Measurements from ENCODE around the gene CD81.
"Not testable (repeated sequence)": the region's sequence is repeated elsewhere in the genome, so short reads cannot be mapped to it uniquely, and the experiment has no call there.

The CD81 gene

DNA sequence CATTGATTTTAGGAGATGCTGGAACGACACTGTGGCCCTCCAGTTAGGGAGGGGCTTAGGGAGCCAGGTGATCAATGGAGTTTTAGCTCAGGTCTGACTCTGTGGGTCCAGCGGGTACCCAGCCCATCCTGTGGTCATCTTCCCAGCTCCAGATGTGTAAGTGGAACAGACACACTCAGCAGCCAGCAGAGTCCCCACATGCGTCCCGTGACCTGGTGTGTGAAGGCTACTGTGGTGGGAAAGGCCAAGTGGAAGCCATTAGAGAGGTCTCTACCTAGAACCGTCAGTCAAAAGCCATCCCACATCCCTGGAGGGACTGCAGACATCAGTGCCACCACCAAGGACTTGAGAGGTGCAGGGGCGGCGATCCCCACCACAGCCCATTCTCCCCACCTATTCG is 19.9 kb upstream of the CD81 start:
- no peak for DNase-seq (ENCODE audit: low read depth in 2 of 2, low spot score in 1 of 2)

DNA sequence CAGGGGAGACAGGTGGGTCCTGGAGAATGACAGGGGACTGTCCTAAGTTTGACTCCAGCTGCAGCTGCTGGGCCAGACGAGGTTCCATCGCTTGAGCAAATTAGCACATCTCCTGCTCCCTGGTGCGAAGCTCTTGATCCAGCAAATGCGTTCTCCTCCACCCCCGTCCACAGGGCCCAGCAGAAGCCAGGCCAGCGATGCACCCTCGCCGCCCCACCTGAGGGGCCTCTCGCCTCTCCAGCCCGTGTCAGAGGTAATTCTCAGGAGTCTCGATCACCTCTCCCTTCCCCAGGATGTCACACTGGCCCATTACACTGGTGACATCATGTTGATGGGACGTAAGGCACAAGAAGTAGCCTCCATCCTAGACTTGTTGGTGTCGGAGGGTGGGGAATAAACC is 19.5 kb upstream of the CD81 start:
- DNase-seq (ENCODE audit: low read depth in 2 of 2, low spot score in 1 of 2): not testable (repeated sequence)

DNA sequence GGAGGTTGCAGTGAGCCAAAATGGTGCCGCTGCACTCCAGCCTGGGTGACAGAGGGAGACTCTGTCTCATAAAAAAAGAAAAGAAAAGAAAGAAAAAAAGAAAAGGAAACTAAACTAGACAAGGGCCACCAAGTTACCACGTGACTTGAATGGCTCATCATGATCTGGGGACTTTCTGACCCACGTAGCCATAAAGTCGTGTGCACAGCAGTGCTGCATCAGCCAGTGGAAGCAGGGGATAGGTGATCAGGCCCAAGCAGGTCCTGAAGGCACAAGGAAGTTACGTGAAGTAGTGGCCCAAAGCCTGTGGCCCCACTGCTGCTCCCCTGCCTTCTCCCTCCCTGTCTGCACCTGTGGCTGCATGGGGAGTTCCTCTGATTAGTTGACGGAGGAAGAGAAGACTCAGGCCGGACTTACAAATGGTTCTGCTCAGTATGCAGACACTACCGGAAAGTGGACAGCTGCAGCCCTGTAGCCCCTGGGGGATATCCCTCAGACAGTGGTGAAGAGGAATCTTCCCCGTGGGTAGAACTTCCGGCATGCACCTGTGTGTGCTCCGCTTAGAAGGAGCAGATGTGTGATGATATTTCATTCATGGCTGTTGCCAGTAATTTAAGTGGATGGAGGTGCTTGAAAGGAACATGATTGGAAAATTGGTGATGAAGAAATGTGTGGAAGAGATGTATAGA is 18.2 kb upstream of the CD81 start:
- no peak for DNase-seq (ENCODE audit: low read depth in 2 of 2, low spot score in 1 of 2)

DNA sequence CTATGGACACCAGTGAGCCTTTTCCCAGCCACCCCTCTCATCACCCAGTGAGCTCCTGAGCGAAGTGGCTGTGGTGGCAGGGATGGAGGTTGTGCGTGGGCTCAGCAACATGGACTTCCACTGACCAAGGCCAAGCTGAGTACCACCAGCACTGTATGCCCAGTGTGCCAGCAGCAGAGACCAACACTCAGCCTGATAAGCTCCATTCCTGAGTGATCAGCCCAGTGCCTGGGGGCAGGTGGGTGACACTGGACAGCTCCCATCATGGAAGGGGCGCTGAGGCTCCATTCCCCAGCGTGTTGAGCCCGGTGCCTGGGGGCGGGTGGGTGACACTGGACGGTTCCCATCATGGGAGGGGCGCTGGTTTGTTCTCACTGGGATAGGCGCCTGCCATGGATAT is 17.6 kb upstream of the CD81 start:
- no peak for DNase-seq (ENCODE audit: low read depth in 2 of 2, low spot score in 1 of 2)

DNA sequence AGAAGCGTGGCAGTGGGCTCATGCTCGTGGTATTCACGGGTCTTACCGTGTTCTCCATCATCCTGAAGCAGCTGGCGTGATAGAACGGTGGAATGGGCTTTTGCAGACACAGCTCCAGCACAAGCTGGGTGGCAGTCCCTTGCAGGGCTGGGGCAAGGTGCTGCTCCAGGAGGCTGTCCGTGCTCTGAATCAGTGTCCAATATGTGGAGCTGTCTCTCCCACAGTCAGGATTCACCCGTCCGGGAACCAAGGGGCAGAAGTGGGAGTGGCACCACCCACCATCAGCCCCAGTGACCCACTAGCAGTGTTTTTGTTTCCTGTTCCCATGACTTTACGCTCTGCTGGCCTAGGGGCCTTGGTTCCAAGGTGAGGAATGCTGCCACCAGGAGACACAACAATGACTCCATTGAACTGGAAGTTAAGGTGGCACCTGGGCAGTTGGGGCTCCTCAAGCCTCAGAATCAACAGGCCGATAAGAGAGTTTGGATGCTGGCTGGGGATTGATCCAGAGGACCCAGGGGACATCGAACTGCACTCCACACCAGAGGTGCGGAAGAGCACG is 16.9 kb upstream of the CD81 start:
- DNase-seq (ENCODE audit: low read depth in 2 of 2, low spot score in 1 of 2): no peak

DNA sequence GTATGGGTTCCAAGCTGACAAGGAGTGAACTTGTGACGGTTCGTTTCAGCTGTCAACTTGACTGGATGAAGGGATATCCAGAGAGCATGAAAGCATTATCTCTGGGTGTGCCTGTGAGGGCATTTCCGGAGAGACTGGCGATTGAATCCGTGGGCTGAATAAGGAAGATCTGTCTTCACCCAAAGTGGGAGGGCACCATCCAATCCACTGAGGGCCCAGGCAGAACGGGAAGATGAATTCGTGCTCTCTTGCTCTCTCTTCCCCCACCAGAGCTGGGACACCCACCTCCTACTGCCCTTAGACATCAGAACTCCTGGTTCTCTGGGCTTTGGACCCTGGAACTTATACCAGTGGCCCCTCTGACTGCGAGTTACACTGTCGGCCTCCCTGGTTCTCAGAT is 15.5 kb upstream of the CD81 start:
- DNase-seq (ENCODE audit: low read depth in 2 of 2, low spot score in 1 of 2): no peak

DNA sequence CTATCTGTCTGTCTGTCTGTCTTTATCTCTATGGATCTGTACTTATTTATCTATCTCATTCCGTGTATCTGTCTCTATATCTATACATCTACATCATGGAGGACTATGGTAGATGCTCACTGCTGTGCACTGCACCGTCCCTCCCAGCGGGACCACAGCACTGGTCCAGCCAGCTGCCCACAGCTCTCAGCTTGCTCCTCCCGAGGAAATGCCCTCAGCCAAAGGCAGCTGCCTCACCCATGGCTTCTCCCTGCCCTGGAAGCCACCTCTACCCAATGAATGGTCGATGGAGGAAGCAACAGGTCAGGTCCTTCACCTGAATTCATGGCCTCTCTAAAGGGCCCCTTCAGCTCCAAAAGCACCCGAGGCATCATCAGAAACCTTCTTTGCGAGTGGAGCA is 14.7 kb upstream of the CD81 start:
- no peak for DNase-seq (ENCODE audit: low read depth in 2 of 2, low spot score in 1 of 2)

DNA sequence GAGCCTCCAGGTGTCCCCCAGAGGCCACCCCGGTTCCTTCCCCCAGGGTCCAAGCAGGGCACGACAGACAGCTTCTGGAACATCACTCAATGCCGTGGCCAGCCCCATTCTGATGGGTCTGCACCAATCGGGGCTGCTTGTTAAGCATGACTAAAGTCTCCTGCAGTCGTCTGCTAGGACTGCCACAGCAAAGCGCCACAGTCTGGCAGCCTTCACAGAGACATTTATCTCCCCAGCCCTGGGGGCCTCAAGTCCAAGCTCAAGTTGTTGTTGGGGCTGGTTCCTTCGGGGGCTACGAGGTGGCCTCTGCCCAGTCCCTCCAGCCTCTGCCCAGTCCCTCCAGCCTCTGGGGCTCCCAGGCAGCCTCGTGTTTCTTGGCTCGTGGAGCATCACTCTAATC is 14.0 kb upstream of the CD81 start:
- DNase-seq (ENCODE audit: low read depth in 2 of 2, low spot score in 1 of 2): no peak

DNA sequence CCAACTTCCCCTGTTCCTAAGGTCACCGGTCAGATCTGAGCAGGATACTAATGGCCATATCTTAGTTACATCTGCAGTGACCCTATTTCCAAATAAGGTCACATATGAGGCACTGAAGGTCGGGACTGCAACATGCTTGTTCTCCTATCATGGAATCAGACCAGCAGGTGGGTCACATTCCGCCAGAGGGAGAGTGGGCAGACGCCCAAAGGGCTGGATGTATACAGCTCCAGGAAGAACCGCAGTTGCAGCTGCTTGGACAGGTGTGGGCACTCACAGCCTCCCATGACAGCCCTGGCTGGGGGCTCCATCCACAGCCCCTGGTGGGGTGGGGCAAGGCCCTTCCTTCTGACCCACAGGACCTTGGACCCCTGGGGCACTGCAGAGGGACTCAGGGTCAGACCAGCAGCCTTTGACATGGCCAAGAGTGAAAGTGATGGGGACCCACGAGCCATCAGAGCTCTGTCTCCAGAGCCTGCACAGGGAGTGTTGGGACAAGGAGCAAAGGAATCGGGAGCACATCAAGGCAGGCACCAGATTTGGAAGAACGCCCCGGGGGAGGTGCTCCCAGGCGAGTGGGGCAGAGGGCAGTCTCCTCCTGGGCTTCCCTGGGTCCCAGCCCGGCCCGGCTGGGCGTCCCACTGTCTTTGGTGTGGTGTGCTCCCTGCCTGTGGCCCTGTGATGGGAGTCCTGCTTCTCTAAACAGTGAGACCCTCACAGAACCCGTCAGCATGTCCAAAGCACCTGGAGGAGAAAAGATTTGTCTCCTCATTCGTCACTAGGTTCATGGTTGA is 13.3 kb upstream of the CD81 start:
- no peak for DNase-seq (ENCODE audit: low read depth in 2 of 2, low spot score in 1 of 2)

DNA sequence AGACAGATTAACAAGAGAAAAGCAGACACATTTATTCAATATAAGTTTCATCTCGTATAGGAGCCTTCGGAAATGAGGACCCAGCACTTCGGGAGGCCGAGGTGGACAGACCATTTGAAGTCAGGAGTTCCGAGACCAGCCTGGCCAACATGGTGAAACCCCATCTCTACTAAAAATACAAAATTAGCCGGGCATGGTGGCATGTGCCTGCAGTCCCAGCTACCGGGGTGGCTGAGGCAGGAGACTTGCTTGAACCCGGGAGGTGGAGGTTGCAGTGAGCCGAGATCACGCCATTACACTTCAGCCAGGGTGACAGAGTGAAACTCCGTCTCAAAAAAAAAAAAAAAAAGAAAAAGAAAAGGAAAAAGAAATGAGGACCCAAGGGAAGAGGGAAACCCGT is 12.7 kb upstream of the CD81 start:
- not testable (repeated sequence) for DNase-seq (ENCODE audit: low read depth in 2 of 2, low spot score in 1 of 2)

DNA sequence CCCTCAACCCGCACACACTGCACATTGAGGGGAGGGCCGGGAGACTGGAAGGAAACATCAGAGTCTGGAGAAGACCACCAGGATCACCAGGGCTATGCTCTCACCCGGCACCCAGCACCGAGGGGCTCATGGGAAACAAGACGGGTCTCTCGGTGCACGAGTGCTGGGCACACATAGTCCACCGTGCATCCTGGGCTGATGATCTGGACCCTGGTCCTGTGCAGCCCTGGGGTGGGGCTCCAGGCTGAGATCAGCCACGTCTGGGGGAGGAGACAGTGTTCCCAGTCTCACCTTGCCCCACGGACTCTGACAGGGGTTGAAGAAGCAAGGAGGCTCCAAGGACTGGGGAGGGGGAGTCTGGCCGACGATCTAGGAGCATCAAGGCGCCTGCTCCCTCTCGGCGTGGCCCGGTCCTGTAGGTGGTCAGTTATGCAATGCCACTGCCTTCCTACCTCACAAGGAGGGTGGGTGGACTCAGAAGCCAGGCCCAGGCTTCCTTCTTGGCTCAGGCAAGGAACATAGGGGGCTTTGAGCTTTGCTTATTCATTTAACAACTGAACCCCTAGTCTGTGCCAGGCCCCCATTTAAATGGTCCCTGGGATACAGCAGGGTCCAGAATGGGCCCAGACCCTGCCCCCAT is 11.4 kb upstream of the CD81 start:
- DNase-seq (ENCODE audit: low read depth in 2 of 2, low spot score in 1 of 2): no peak

DNA sequence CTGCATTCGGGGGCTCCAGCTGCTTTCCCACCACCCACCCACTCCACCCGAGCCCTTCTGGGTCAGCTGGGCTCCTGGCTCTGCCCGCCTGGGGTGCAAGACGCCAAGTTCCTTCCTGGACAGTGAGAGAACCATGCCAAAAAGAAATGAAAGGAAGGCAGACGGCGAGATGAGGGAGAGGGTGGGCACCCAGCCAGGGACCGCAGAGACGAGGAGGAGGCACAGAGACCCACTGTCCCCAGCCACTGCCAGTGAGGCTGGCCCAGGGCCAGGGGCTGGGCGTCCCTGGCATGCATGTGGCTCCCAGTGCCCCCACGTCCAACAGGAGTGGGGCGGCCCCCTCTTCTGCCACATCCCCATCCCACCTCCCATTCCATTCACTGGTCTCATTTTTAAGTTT is 10.8 kb upstream of the CD81 start:
- no peak for DNase-seq (ENCODE audit: low read depth in 2 of 2, low spot score in 1 of 2)

DNA sequence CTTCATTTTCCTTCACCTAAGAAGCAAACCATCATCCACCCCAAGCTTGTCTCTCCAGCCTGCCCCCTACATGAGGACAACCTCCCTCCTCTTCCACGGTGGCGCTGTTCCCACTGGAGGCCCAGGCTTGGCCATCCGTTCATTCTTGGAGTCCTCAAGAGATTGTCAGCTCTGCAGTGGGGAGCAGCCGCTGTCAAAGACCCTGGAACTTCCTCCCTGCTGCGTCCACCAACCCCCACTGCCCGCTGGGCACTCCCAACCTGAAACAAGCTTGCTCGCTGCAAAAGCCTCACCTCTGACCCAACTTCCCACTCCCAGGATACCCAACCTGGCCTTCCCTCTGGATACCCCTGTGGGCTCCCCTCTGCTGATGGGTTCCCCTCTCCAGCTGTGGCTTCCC is 10.4 kb upstream of the CD81 start:
- DNase-seq (ENCODE audit: low read depth in 2 of 2, low spot score in 1 of 2): no peak

DNA sequence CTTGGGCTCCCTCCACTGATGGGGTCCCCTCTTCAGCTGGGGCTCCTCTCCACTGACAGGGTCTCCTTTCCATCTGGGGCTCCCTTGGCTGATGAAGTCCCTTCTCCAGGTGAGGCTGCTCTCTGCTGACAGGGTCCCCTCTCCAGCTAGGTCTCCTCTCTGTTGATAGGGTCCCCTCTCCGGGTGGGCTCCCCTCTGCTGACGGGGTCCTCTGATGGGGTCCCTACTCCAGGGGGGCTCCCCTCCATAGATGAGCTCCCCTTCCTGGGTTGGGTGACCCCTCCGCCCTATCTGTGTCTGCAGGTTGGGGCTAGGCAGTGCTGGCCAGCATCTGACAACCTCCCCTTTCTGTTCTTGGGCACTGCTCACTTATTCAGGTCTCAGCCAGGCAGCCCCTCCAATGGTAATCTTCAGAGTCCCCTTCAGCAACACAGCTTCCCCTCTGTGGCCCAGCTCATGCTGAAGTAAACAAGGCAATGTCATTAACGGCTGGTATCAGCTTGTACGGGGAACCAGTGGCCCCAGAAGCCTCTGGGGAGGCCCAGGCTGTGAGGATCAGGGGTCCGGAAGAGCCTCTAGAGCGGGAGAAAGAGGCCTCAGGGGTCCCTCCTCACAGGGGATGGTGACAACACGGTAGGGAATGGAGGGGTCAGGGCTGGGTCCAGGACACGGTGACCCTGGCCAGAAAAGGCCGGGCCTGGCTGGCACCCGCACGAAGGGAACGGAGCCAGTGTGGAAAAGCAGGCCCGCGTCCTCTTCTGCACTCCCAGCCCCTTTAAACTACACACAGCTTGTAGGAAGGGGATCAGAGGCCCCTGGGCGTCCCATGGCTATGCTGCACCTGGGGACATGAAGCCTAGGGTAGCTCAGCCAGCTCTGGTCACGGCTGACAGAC is 9.6 kb upstream of the CD81 start:
- no peak for DNase-seq (ENCODE audit: low read depth in 2 of 2, low spot score in 1 of 2)

DNA sequence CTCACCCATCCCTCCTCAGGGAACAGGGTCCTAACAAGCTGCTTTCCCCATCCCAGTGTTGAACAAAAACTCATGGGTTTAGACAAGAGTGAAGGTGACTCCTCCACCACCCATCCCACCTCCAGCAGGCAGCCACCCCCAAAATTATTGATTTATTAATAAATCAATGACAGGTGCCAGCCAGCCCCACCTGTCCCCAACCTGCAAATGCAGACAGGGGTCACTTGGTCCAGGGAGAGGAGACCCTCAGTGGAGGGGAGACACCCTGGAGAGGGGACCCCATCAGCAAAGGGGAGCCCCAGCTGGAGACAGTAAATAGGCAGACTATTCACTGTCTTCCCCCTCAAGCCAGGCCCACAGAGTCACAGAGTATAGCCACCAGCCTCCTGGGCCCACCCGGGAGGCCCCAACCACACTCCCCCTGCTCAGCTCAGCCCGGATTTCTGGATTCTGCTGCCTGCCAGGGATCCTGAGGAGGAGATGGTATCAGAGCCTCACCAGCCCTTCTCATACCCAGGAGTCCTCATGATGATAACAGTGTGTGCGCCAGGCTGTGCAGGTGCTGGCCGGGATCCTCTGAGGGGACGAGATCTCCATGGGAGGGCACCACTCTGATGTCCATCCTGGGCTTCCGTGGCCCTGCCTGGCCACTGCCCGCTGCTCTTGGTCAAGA is 8.8 kb upstream of the CD81 start:
- DNase-seq (ENCODE audit: low read depth in 2 of 2, low spot score in 1 of 2): no peak

DNA sequence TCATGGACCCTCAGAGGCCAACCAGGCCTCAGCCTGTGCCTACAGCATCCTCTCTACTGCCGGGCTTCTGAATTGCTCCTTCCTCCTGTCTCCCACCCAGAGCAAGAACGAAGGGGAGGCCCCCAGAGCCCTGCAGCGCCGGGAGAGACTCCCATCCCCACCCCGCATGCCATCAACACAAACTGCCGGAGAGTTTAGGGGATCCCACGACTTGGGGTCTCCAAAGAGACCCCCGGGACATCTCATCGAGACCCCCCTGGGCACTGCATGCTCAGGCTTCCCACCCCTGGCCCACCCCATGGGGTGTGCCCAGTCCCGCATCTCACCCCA is 8.3 kb upstream of the CD81 start:
- DNase-seq (ENCODE audit: low read depth in 2 of 2, low spot score in 1 of 2): no peak

DNA sequence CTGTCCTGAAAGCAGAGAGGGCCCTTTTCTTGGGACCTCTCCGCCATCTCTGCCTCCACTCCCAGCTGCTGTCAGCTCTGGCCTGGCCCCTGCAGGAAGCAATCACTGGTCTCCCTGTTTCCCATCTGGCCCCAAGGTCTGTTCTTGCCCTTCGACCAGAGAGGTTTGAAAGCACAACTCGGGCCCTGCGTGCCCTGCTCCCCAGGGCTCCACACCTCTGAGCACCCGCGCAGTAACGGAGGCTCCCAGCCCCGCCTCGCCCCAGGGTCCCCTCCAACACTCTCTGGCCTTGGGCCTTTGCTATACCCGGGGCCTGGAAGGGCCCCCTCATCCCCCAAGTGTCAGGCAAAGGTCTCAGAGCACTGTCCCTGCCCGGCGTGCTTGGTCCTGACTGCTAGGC is 7.8 kb upstream of the CD81 start:
- no peak for DNase-seq (ENCODE audit: low read depth in 2 of 2, low spot score in 1 of 2)

DNA sequence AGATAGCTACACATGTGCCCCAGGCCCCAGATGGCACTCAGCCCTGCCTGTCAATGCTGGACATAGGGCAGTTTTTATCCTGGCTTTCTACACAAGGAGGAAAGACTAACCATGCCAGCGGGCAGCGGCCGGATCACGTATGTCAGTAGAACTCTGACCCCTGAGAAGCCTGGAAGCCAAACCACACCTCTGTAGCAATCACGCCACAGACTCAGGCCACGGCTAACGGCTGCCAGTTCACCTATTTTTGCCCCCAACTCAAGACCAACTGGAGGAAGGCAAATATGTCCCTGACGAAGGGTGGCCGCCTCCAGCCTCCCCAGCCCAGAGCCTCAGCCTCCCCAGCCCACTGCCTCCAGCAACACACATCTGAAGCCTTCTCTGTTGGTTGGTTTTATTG is 7.2 kb upstream of the CD81 start:
- DNase-seq (ENCODE audit: low read depth in 2 of 2, low spot score in 1 of 2): no peak

DNA sequence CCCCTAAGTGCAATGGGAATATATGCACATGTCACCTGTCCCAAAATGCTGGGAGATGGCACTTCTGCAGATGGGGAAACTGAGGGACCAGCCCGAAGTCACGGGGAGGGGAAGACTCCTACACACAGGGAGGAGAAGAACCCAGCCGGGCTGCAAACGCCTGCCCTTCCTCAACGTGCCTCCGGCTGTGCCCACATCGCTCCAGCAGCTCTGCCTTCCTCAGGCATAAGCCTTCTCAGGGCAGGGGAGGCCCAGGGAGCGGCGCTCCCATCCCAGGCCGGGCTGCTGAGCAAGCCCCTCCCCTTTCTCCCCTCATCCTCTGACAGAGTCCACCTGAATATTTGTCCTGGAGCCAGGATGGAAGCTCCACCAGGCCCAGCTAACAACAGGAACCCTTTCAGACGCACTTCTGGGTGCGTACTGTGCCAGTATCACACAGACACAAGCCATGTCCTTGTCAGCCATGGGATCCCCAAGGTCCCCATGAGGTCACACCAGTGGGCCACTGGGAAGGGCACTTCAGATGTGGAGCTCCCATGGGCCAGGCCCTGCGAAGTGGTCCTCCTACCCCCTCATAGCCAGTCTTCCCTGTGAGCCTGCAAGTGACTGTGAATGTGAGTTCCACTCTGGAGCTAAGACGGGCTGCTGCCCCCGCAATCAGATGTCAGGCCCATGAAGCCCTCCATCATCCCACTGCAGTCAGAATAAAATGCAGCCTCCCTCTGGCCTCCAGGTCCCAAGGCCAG is 2.5 kb upstream of the CD81 start:
- no peak for DNase-seq (ENCODE audit: low read depth in 2 of 2, low spot score in 1 of 2)

DNA sequence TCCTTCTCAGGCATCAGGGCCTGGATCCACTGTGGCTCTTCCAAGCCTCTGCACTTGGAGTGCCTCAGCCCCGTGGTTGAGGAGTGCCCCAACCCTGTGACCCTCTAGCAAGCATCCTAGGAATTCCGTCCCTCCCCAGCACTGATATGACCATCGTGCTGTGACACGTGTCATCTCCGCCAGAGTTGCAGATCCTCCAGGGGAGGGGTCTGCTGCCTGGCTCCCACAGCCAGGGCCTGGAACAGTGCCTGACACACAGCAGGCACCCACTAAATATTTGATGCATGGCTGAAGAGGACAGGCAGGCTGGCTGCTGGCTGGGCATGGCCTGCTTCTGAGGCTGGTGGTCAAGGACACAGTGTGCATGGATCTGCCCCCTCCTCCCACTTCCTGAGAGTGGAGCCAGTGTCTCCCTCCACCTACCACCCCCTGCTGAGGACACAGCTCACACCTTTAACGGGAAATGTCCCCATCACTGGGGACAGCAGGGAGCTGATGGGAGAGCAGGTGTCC is 1.7 kb upstream of the CD81 start:
- DNase-seq (ENCODE audit: low read depth in 2 of 2, low spot score in 1 of 2): no peak

Measured in stimulated activated CD8-positive, alpha-beta memory T cell treated with anti-CD3 and anti-CD28 coated beads, Interleukin-4, amount 100 ng/mL, for 4 hours (primary cell).